Naive thymus-derived CD4-positive, alpha-beta T cell (primary cell): ENCODE measurements around the gene CCDC192. TPM values are rescaled to one million over a fixed set of nuclear protein-coding genes. Genes with fewer than 3 reads are reported as not detected.

ENCODE experiments used
- ATAC-seq: fragments of 150-1000 bp; cut with Tn5 transposase; 2 replicates; pipeline ENCODE4 v1.10.0; 2021; ENCODE audit warnings: mild to moderate bottlenecking, moderate library complexity
- CTCF ChIA-PET: fragments of 350-600 bp; sonication (Branson Sonifier 250); formaldehyde crosslinking; loops from one replicate; lab custom pipeline; 2021; ENCODE audit warnings: antibody characterized with exemption; lab: Charles Lee
- POLR2A ChIA-PET: fragments of 350-600 bp; sonication (Branson Sonifier 250); formaldehyde crosslinking; loops from one replicate; lab custom pipeline; 2021; ENCODE audit warnings: antibody characterized with exemption, inconsistent platforms; lab: Charles Lee
- DNase-seq, 9 donors: peaks; one replicate each; pipeline versions ENCODE4 v3.0.0 to v3.0.0-alpha.2; 2020 to 2022; ENCODE audit warnings: mixed read lengths in 1 of 9
- H3K27ac ChIP-seq: one replicate; pipeline ENCODE4 v1.7.0; 2013; ENCODE audit warnings: mild to moderate bottlenecking, low read depth, low read length, moderate library complexity
- H3K27me3 ChIP-seq, 2 donors: one replicate each; pipeline ENCODE4 v1.7.0; 2013; ENCODE audit warnings: low read length in 2 of 2, mild to moderate bottlenecking in 2 of 2, moderate library complexity in 2 of 2; ENCODE audit not compliant: control insufficient read depth in 2 of 2, insufficient read depth in 2 of 2
- H3K36me3 ChIP-seq, 3 experiments: 1 replicate in 2 of 3; 2 replicates in 1 of 3; pipeline ENCODE4 v1.7.0; 2013; ENCODE audit warnings: low read length in 3 of 3, mild to moderate bottlenecking in 3 of 3, moderate library complexity in 1 of 3; ENCODE audit not compliant: insufficient read depth in 3 of 3, control insufficient read depth in 2 of 3
- H3K4me1 ChIP-seq, 2 donors: one replicate each; pipeline ENCODE4 v1.7.0; 2013; ENCODE audit warnings: low read length in 2 of 2, mild to moderate bottlenecking in 2 of 2, moderate library complexity in 1 of 2; ENCODE audit not compliant: control insufficient read depth in 2 of 2, insufficient read depth in 2 of 2
- H3K4me3 ChIP-seq: 2 replicates; pipeline ENCODE4 v1.7.0; 2013; ENCODE audit warnings: mild to moderate bottlenecking, low read length
- H3K9me3 ChIP-seq, 3 experiments: 1 replicate in 2 of 3; 2 replicates in 1 of 3; pipeline ENCODE4 v1.7.0; 2013; ENCODE audit warnings: low read length in 3 of 3; ENCODE audit not compliant: control insufficient read depth in 2 of 3
- H3K27ac Mint-ChIP-seq, 9 donors: one replicate each; pipeline ENCODE4 v1.8.0; 2020 to 2022; ENCODE audit warnings: mixed read lengths in 9 of 9, mild to moderate bottlenecking in 8 of 9, moderate library complexity in 5 of 9, inconsistent platforms in 2 of 9
- H3K27me3 Mint-ChIP-seq, 5 donors: one replicate each; pipeline ENCODE4 v1.8.0; 2021 to 2022; ENCODE audit warnings: mixed read lengths in 5 of 5, mild to moderate bottlenecking in 1 of 5
- H3K36me3 Mint-ChIP-seq, 5 donors: one replicate each; pipeline ENCODE4 v1.8.0; 2020 to 2022; ENCODE audit warnings: mixed read lengths in 5 of 5, mild to moderate bottlenecking in 3 of 5, inconsistent platforms in 1 of 5
- H3K4me1 Mint-ChIP-seq, 7 donors: one replicate each; pipeline ENCODE4 v1.8.0; 2020 to 2022; ENCODE audit warnings: mixed read lengths in 7 of 7, mild to moderate bottlenecking in 3 of 7, inconsistent platforms in 1 of 7
- H3K4me3 Mint-ChIP-seq, 10 donors: one replicate each; pipeline ENCODE4 v1.8.0; 2020 to 2022; ENCODE audit warnings: mild to moderate bottlenecking in 10 of 10, mixed read lengths in 10 of 10, moderate library complexity in 6 of 10, inconsistent platforms in 2 of 10
- H3K9me3 Mint-ChIP-seq, 11 donors: one replicate each; pipeline ENCODE4 v1.8.0; 2020 to 2022; ENCODE audit warnings: mixed read lengths in 11 of 11, mild to moderate bottlenecking in 4 of 11, inconsistent platforms in 1 of 11, moderate library complexity in 1 of 11
- intact Hi-C, 2 donors: fragments of 100-400 bp; cut with micrococcal nuclease; formaldehyde crosslinking; loops; one replicate each; pipeline ENCODE4 v1.15.1; 2023
- polyA plus RNA-seq, 2 donors: library from polyadenylated mRNA; unstranded; fragments of 300-500 nt; fragmentation: Illumina TruSeq; gene quantifications; one replicate each; pipeline ENCODE4 v1.2.3, GENCODE V29; 2021
- total RNA-seq, 6 experiments: library from RNA in 5 of 6; stranded (reverse) in 5 of 6; gene quantifications; 1 replicate in 5 of 6; 2 replicates in 1 of 6; pipeline ENCODE4 v1.2.3 and lab custom pipeline; 2021 to 2026

CCDC192 gene
- total and polyA plus RNA-seq, 7 experiments from 2014 or later: not detected

DNA sequence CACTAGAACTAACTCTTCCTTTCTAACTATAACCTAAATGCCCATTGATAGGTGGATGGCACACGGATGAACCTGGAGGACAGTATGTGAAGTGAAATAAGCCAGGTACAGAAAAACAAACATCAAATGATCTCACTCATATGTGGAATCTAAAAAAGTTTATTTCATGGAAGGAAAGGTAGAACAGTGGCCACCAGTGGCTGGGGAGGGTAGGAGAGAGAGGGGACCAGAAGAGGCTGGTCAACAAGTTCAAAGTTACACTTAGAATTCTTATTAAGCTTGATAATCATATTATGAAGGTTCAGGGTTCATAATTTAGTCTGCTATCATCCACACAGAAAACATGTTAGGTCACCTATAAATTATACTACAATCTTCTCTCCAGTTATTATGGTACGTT, 272.8 kb downstream of the CCDC192 start:
- Histone ChIP-seq H3K27ac (no peak overlapping the region), H3K4me3 (no peak overlapping the region), H3K36me3 (no peaks in the 10 kb centered on the region), H3K27me3 (no peaks in the 10 kb centered on the region), H3K9me3 (no peaks in the 10 kb centered on the region), H3K4me1 (no peaks in the 10 kb centered on the region)
- no peak overlapping the region for H3K4me3 Mint-ChIP-seq
- H3K4me1 Mint-ChIP-seq: peaks cover 0 to 5% (median 0%) of the 10 kb centered on the region in 7 donors
- intact Hi-C loops: no loop called here
- no peaks in the 10 kb centered on the region for H3K27me3 Mint-ChIP-seq
- no peak overlapping the region for H3K27ac Mint-ChIP-seq
- DNase-seq: no peak
- peaks cover 0 to 2% (median 0%) of the 10 kb centered on the region in 11 donors for H3K9me3 Mint-ChIP-seq
- ChIA-PET POLR2A (no interaction called here), CTCF (no interaction called here)
- no peak for ATAC-seq
- H3K36me3 Mint-ChIP-seq: peaks cover 0 to 27% (median 11%) of the 10 kb centered on the region in 5 donors

DNA sequence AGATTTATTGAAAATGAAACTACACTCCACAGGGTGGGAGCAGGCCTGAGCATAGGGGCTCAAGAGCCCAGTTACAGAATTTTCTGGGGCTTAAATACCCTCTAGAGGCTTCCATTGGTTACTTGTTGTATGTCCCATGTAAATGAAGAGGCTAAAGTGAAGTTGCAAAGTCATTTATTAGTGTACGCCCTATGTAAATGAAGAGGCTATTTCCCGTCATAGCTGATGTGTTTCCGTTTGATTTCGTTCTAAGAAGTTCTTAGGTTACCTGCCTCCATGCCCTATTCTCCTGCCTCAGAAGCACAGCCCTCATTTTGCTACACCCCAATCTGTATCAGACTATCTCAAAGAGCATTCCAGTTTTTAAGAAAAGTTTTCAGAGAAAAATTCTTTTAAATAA, 273.3 kb downstream of the CCDC192 start:
- H3K36me3 ChIP-seq: no peaks in the 10 kb centered on the region
- Mint-ChIP-seq H3K27ac (no peak overlapping the region), H3K4me3 (no peak overlapping the region), H3K36me3 (peaks cover 0 to 33% (median 11%) of the 10 kb centered on the region in 5 donors), H3K4me1 (peaks cover 0 to 5% (median 0%) of the 10 kb centered on the region in 7 donors), H3K27me3 (no peaks in the 10 kb centered on the region), H3K9me3 (peaks cover 0 to 2% (median 0%) of the 10 kb centered on the region in 11 donors)
- no peaks in the 10 kb centered on the region for H3K4me1 ChIP-seq
- no peak for DNase-seq
- no peak overlapping the region for H3K4me3 ChIP-seq
- H3K27me3 ChIP-seq: no peaks in the 10 kb centered on the region
- intact Hi-C loops: no loop called here
- no peak for ATAC-seq
- POLR2A ChIA-PET: no interaction called here
- CTCF ChIA-PET: no interaction called here
- no peak overlapping the region for H3K27ac ChIP-seq
- no peaks in the 10 kb centered on the region for H3K9me3 ChIP-seq

DNA sequence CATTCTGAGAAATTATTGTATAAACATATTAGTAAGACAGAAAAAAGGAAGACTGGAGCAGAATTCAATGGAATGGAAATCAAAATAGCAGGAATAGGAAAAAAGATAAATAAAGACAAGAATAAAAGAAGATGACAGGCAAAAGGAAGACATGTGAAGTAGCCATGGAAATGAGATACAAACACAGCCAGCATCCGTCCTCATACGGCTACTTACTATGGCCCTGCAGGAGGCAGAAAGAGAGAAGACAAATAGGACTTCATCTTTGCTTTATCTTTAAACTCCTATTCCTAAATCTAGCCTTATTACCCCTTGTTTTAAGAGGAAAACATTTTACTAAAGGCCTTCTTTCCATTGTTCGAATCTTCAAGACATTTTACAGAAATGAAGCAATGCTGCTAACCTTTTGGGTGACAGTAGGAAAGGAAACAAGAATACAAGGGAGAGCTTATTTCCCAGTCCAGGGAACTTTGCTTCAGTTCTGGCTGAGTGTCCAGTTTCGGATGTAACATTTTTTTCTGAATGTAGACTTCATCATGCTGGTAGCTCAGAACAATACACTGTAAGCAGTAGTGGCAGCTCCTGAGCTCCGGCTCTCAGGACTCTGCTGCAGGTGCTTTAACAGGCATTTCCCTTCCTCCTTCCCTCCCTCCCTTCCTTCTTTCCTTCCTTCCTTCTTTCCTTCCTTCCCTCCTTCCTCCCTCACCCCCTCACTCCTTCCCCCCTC, 274.0 kb downstream of the CCDC192 start:
- no peak overlapping the region for H3K4me3 Mint-ChIP-seq

DNA sequence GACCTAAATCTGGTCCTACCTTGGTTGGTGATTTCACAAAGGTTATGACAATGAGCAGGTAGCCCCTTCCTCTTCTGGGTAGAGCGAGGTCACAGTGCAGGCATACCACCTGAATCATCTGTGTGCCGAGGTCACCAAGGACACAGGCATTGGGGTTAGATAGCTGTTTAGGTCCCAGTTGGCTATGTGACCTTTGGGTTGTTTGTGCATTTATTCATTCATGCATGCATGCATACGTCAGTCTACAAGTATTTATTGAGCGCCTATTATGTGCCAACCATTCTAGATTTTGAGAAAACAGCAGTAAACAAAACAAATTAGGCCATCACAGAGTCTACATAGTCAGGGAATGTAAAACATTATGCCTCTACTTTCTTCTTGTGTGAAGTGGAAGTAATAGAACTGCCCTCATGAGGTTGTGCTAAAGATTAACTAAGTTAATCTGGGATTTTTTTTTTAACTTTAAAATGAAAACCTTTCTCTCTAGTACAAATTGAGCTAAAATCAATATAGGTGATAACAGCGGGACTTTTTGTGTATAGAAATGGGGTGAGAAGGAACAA, 275.6 kb downstream of the CCDC192 start:
- Mint-ChIP-seq H3K9me3 (no peaks in the 10 kb centered on the region), H3K4me1 (peaks cover 0 to 5% (median 0%) of the 10 kb centered on the region in 7 donors), H3K4me3 (no peak overlapping the region), H3K27ac (no peak overlapping the region), H3K27me3 (no peaks in the 10 kb centered on the region), H3K36me3 (peaks cover 0 to 31% (median 13%) of the 10 kb centered on the region in 5 donors)
- no peaks in the 10 kb centered on the region for H3K27me3 ChIP-seq
- CTCF ChIA-PET: no interaction called here
- POLR2A ChIA-PET: no interaction called here
- no peak overlapping the region for H3K27ac ChIP-seq
- no peaks in the 10 kb centered on the region for H3K9me3 ChIP-seq
- intact Hi-C loops: no loop called here
- DNase-seq: no peak
- no peaks in the 10 kb centered on the region for H3K36me3 ChIP-seq
- ATAC-seq: no peak
- H3K4me1 ChIP-seq: no peaks in the 10 kb centered on the region
- H3K4me3 ChIP-seq: no peak overlapping the region

More for the DNA sequence above, 274.0 kb downstream of the CCDC192 start:
- intact Hi-C loops: no loop called here
- H3K27ac Mint-ChIP-seq: no peak overlapping the region
- ChIA-PET POLR2A (no interaction called here), CTCF (no interaction called here)
- peaks cover 0 to 2% (median 0%) of the 10 kb centered on the region in 11 donors for H3K9me3 Mint-ChIP-seq
- H3K27ac ChIP-seq: no peak overlapping the region
- DNase-seq: no peak
- peaks cover 0 to 32% (median 11%) of the 10 kb centered on the region in 5 donors for H3K36me3 Mint-ChIP-seq
- H3K27me3 Mint-ChIP-seq: no peaks in the 10 kb centered on the region
- H3K36me3 ChIP-seq: no peaks in the 10 kb centered on the region
- H3K4me3 ChIP-seq: no peak overlapping the region
- no peaks in the 10 kb centered on the region for H3K4me1 ChIP-seq
- no peak for ATAC-seq
- no peaks in the 10 kb centered on the region for H3K27me3 ChIP-seq
- no peaks in the 10 kb centered on the region for H3K9me3 ChIP-seq
- H3K4me1 Mint-ChIP-seq: peaks cover 0 to 5% (median 0%) of the 10 kb centered on the region in 7 donors

- ATAC-seq: no peak
- CTCF ChIA-PET: no interaction called here
Observed at GRCh38 chr5:127979475-127979874, 276.3 kb downstream of the CCDC192 start.

DNA sequence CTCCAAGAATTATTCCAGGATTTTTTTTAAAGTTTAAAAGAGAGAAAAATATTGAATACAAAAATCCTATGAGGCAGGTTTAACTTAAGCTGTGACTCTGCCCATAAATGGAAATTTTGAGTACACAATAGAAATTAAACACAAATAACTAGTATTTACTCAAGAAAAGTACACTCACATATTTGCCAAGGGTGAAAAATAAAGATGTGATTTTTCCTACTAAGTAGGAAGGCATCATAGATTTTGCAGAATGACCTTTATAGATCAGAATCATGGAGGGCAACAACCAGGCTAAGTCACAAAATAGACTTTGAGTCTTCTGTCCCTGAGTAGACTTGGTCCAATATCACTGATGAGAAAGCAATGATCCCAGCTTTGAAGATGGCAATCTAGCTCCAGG, 277.7 kb downstream of the CCDC192 start:
- no peak overlapping the region for H3K4me3 Mint-ChIP-seq
- no peaks in the 10 kb centered on the region for H3K9me3 ChIP-seq
- H3K36me3 Mint-ChIP-seq: peaks cover 0 to 35% (median 13%) of the 10 kb centered on the region in 5 donors
- ChIA-PET POLR2A (no interaction called here), CTCF (no interaction called here)
- H3K27me3 ChIP-seq: no peaks in the 10 kb centered on the region
- no peaks in the 10 kb centered on the region for H3K4me1 ChIP-seq
- peaks cover 0 to 5% (median 0%) of the 10 kb centered on the region in 7 donors for H3K4me1 Mint-ChIP-seq
- no peak for ATAC-seq
- intact Hi-C loops: no loop called here
- no peak overlapping the region for H3K27ac Mint-ChIP-seq
- no peaks in the 10 kb centered on the region for H3K9me3 Mint-ChIP-seq
- DNase-seq: no peak
- H3K27me3 Mint-ChIP-seq: no peaks in the 10 kb centered on the region
- no peak overlapping the region for H3K4me3 ChIP-seq
- no peak overlapping the region for H3K27ac ChIP-seq
- H3K36me3 ChIP-seq: no peaks in the 10 kb centered on the region

More at GRCh38 chr5:127979475-127979874, 276.3 kb downstream of the CCDC192 start:
- Mint-ChIP-seq H3K27me3 (no peaks in the 10 kb centered on the region), H3K4me3 (no peak overlapping the region), H3K4me1 (peaks cover 0 to 5% (median 0%) of the 10 kb centered on the region in 7 donors), H3K9me3 (no peaks in the 10 kb centered on the region), H3K27ac (no peak overlapping the region), H3K36me3 (peaks cover 0 to 33% (median 13%) of the 10 kb centered on the region in 5 donors)
- Histone ChIP-seq H3K9me3 (no peaks in the 10 kb centered on the region), H3K27me3 (no peaks in the 10 kb centered on the region), H3K4me3 (no peak overlapping the region), H3K27ac (no peak overlapping the region), H3K36me3 (no peaks in the 10 kb centered on the region), H3K4me1 (no peaks in the 10 kb centered on the region)
- no peak for DNase-seq
- POLR2A ChIA-PET: no interaction called here
- intact Hi-C loops: no loop called here

DNA sequence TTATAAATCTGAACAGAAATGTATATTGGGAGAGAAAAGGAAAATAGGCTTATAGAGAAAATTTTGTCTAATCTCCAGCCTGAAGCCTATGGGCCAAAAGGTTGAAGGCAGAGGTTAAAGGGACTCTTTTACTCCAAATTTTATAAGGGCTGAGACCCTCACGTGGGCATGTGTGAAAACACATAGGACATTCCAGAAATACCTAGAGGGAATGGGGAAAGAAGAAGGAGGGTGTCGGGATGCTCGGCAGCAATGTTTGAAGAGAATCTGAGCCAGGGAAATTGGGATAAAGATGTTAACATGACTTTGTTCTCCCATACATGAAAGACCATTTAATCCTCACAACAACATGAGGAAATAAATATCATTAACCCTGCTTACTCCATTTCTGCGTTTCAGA, 278.3 kb downstream of the CCDC192 start:
- CTCF ChIA-PET: no interaction called here
- intact Hi-C loops: no loop called here
- no peaks in the 10 kb centered on the region for H3K9me3 Mint-ChIP-seq

More for the DNA sequence above, 278.3 kb downstream of the CCDC192 start:
- Mint-ChIP-seq H3K4me1 (peaks cover 0 to 5% (median 0%) of the 10 kb centered on the region in 7 donors), H3K36me3 (peaks cover 0 to 32% (median 13%) of the 10 kb centered on the region in 5 donors), H3K27me3 (no peaks in the 10 kb centered on the region), H3K4me3 (no peak overlapping the region), H3K27ac (no peak overlapping the region)
- no peaks in the 10 kb centered on the region for H3K27me3 ChIP-seq
- no peak overlapping the region for H3K27ac ChIP-seq
- no peak overlapping the region for H3K4me3 ChIP-seq
- no peak for DNase-seq
- H3K4me1 ChIP-seq: no peaks in the 10 kb centered on the region
- POLR2A ChIA-PET: no interaction called here
- H3K9me3 ChIP-seq: no peaks in the 10 kb centered on the region
- ATAC-seq: no peak
- H3K36me3 ChIP-seq: no peaks in the 10 kb centered on the region
